MCF 10A (cell line): ENCODE data around the gene FARSB. TPM values are rescaled to one million over a fixed set of nuclear protein-coding genes. Genes with fewer than 3 reads are reported as not detected.

ENCODE experiments used
- BruUV-seq: library from RNA; stranded (reverse); fragments of 400-500 nt; replicated peaks from 2 replicates; lab custom pipeline; 2021; lab: Mats Ljungman, UMichigan
- CTCF ChIA-PET: fragments of 300-600 bp; sonication (Branson Sonifier 250); formaldehyde crosslinking; extraction: SDS; loops from one replicate; lab custom pipeline; 2021; ENCODE audit warnings: antibody characterized with exemption, inconsistent platforms; lab: Yijun Ruan, JAX
- POLR2A ChIA-PET: fragments of 300-600, 350-650 bp; sonication (Branson Sonifier 250); formaldehyde crosslinking; extraction: SDS; loops from one replicate; lab custom pipeline; 2020; ENCODE audit warnings: antibody characterized with exemption, inconsistent platforms; lab: Yijun Ruan, JAX
- DNase-seq: peaks from one replicate; pipeline ENCODE4 v3.0.0-alpha.2; 2018; ENCODE audit not compliant: unreplicated experiment
- H3K27ac Mint-ChIP-seq: one replicate; pipeline ENCODE4 v1.8.0; 2022; ENCODE audit warnings: mild to moderate bottlenecking, low read depth, mixed read lengths; ENCODE audit not compliant: unreplicated experiment
- H3K27me3 Mint-ChIP-seq: one replicate; pipeline ENCODE4 v1.8.0; 2022; ENCODE audit warnings: mixed read lengths; ENCODE audit not compliant: insufficient read depth, unreplicated experiment
- H3K36me3 Mint-ChIP-seq: one replicate; pipeline ENCODE4 v1.8.0; 2022; ENCODE audit warnings: mild to moderate bottlenecking, moderate library complexity, mixed read lengths; ENCODE audit not compliant: insufficient read depth, unreplicated experiment
- H3K4me1 Mint-ChIP-seq: one replicate; pipeline ENCODE4 v1.8.0; 2022; ENCODE audit warnings: mixed read lengths; ENCODE audit not compliant: insufficient read depth, unreplicated experiment
- H3K4me3 Mint-ChIP-seq: one replicate; pipeline ENCODE4 v1.8.0; 2022; ENCODE audit warnings: mild to moderate bottlenecking, moderate library complexity, mixed read lengths; ENCODE audit not compliant: unreplicated experiment
- H3K9me3 Mint-ChIP-seq: one replicate; pipeline ENCODE4 v1.8.0; 2022; ENCODE audit warnings: mixed read lengths; ENCODE audit not compliant: unreplicated experiment
- intact Hi-C: fragments of 100-400 bp; cut with micrococcal nuclease; formaldehyde crosslinking; loops from 2 replicates; pipeline ENCODE4 v1.14.1; 2022
- total RNA-seq: library from RNA; stranded (reverse); gene quantifications from 2 replicates; pipeline ENCODE4 v1.2.3, GENCODE V29; 2022
- TF ChIP-seq, protein P1 (sequence below): fragments of 200-600 bp; IDR thresholded peaks from one replicate; pipeline ENCODE4 v1.8.0; 2022; ENCODE audit warnings: antibody characterized with exemption, mild to moderate bottlenecking; ENCODE audit not compliant: unreplicated experiment

The FARSB gene
- total RNA-seq, 1 experiment from 2014 or later, result 70.3 TPM

GRCh38 chr2:222683805-222684204 lies 27.9 kb upstream of the FARSB start:
- intact Hi-C loops, result no loop called here
- Mint-ChIP-seq H3K36me3 (no peaks in the 10 kb centered on the region), H3K27me3 (peaks cover 43% of the 10 kb centered on the region), H3K4me1 (no peaks in the 10 kb centered on the region), H3K9me3 (no peaks in the 10 kb centered on the region), H3K27ac (no peak overlapping the region), H3K4me3 (no peak overlapping the region)
- ChIA-PET POLR2A (no interaction called here), CTCF (interaction anchor here (0.5 to 0.8 kb wide), 5 partner anchors 8 to 288 kb away, joined by 3 to 4 read pairs (median 3); no protein-coding TSS in a partner anchor)
- DNase-seq, result no peak
- BruUV-seq, result no TSS peak
- TF ChIP-seq, protein P1, sequence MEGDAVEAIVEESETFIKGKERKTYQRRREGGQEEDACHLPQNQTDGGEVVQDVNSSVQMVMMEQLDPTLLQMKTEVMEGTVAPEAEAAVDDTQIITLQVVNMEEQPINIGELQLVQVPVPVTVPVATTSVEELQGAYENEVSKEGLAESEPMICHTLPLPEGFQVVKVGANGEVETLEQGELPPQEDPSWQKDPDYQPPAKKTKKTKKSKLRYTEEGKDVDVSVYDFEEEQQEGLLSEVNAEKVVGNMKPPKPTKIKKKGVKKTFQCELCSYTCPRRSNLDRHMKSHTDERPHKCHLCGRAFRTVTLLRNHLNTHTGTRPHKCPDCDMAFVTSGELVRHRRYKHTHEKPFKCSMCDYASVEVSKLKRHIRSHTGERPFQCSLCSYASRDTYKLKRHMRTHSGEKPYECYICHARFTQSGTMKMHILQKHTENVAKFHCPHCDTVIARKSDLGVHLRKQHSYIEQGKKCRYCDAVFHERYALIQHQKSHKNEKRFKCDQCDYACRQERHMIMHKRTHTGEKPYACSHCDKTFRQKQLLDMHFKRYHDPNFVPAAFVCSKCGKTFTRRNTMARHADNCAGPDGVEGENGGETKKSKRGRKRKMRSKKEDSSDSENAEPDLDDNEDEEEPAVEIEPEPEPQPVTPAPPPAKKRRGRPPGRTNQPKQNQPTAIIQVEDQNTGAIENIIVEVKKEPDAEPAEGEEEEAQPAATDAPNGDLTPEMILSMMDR, result no peak

- H3K4me3 Mint-ChIP-seq, result no peak overlapping the region
- TF ChIP-seq, protein P1, result no peak
- no peaks in the 10 kb centered on the region for H3K4me1 Mint-ChIP-seq
- intact Hi-C loops, result no loop called here
- H3K27me3 Mint-ChIP-seq, result peaks cover 54% of the 10 kb centered on the region
- no peak for DNase-seq
- no peak overlapping the region for H3K27ac Mint-ChIP-seq
- CTCF ChIA-PET, result interaction anchor here (0.7 to 3.9 kb wide), 5 partner anchors 13 to 262 kb away, joined by 3 to 20 read pairs (median 4); no protein-coding TSS in a partner anchor
- BruUV-seq, result no TSS peak
- POLR2A ChIA-PET, result interaction anchor here (0.8 kb wide), 1 partner anchor 9 kb away, joined by 5 read pairs; no protein-coding TSS in a partner anchor
- no peaks in the 10 kb centered on the region for H3K36me3 Mint-ChIP-seq
- no peaks in the 10 kb centered on the region for H3K9me3 Mint-ChIP-seq
Observed at GRCh38 chr2:222677981-222678380, 22.1 kb upstream of the FARSB start.

- CTCF ChIA-PET, result interaction anchor here (0.5 to 0.6 kb wide), 2 partner anchors 229 to 232 kb away, joined by 3 read pairs; no protein-coding TSS in a partner anchor
Observed at GRCh38 chr2:222673883-222674282, 18.0 kb upstream of the FARSB start.

GRCh38 chr2:222673273-222673672 lies 17.4 kb upstream of the FARSB start:
- DNase-seq, result no peak
- intact Hi-C loops, result no loop called here
- no peaks in the 10 kb centered on the region for H3K4me1 Mint-ChIP-seq
- POLR2A ChIA-PET, result interaction anchor here (1.0 kb wide), 1 partner anchor 43 kb away, joined by 3 read pairs; no protein-coding TSS in a partner anchor
- H3K27me3 Mint-ChIP-seq, result peaks cover 48% of the 10 kb centered on the region
- BruUV-seq, result no TSS peak
- no peak overlapping the region for H3K4me3 Mint-ChIP-seq
- H3K9me3 Mint-ChIP-seq, result no peaks in the 10 kb centered on the region
- H3K36me3 Mint-ChIP-seq, result no peaks in the 10 kb centered on the region
- TF ChIP-seq, protein P1, result no peak
- CTCF ChIA-PET, result no interaction called here
- no peak overlapping the region for H3K27ac Mint-ChIP-seq

More at GRCh38 chr2:222673883-222674282, 18.0 kb upstream of the FARSB start:
- POLR2A ChIA-PET, result no interaction called here
- Mint-ChIP-seq H3K4me1 (no peaks in the 10 kb centered on the region), H3K36me3 (no peaks in the 10 kb centered on the region), H3K27me3 (peaks cover 53% of the 10 kb centered on the region), H3K4me3 (no peak overlapping the region), H3K27ac (no peak overlapping the region), H3K9me3 (no peaks in the 10 kb centered on the region)
- DNase-seq, result no peak
- intact Hi-C loops, result no loop called here
- TF ChIP-seq, protein P1, result no peak
- no TSS peak for BruUV-seq
